GM12875 (cell line): Measurements from ENCODE around the gene DSCAML1.

Source experiments
- H3K4me3 ChIP-seq: one replicate; pipeline ENCODE4 v1.5.1; 2011; ENCODE audit warnings: low read depth, low read length, control low read depth
- CTCF ChIP-seq: IDR thresholded peaks from 2 replicates; pipeline ENCODE4 v1.5.1; 2011; ENCODE audit warnings: low read depth, mild to moderate bottlenecking, control low read depth, inconsistent platforms, low read length, moderate library complexity, borderline replicate concordance; ENCODE audit not compliant: insufficient read depth

The DSCAML1 gene

GRCh38 chr11:117820071-117820470 is 23.1 kb upstream of the DSCAML1 start:
- TF ChIP-seq CTCF = no peak
- H3K4me3 ChIP-seq = no peak overlapping the region

GRCh38 chr11:117819096-117820040 is 22.4 kb upstream of the DSCAML1 start:
- H3K4me3 ChIP-seq = no peak overlapping the region
- TF ChIP-seq CTCF = peak; percentile 67; the same call in 1 of the 2 replicates

GRCh38 chr11:117818041-117818873 is 21.2 kb upstream of the DSCAML1 start:
- no peak overlapping the region for H3K4me3 ChIP-seq
- TF ChIP-seq CTCF = no peak

- H3K4me3 ChIP-seq = peak overlapping the region; percentile 42
- TF ChIP-seq CTCF = peak; percentile 97
These were observed 20.5 kb upstream of the DSCAML1 start for GRCh38 chr11:117817368-117818040.

DNA sequence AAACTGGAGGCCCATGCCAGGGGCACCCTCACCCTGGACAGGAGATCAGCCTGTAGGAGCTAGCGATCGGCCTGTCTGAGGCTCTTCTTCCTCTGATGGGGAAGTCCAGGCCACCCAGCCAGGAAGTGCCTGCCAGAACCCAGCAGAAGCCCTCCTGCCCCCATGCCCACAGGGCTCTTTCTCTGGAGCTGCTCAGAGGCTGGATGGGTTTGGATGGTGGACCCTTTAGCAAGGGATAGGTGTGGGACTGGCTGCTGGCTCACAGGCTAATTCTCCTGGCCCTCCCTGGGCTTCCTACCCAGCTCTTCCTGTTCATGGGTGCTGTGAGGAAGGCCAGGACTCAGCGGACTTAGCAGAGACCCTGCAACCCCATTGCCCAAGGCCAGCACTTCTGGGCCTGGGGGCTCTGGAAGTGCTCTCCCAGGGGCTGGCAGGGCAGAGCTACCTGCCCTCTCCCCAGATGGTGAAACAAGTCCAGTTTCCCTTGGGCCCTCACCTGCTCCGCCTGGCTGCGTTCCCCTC is 19.9 kb upstream of the DSCAML1 start:
- H3K4me3 ChIP-seq = peak overlapping the region; percentile 42

More for the DNA sequence above, 19.9 kb upstream of the DSCAML1 start:
- no peak for TF ChIP-seq CTCF
